ENCODE results near the gene ST6GALNAC6.

ST6GALNAC6 gene

GRCh38 chr9:127899128-127899943 is at the start of gene ST6GALNAC6:
ST6GALNAC6 (minus strand) TSS chr9:127899603; CDS start chr9:127897981, 1,622 bp downstream.
- peak; percentile 77 for DNase-seq

- DNase-seq: no peak
Observed at GRCh38 chr9:127947841-127948710, 48.7 kb upstream of the ST6GALNAC6 start.

- no peak for DNase-seq
Observed at GRCh38 chr9:127946728-127947127, 47.3 kb upstream of the ST6GALNAC6 start.

- DNase-seq: no peak
Observed at GRCh38 chr9:127945942-127946341, 46.5 kb upstream of the ST6GALNAC6 start.

- DNase-seq: no peak
Observed at GRCh38 chr9:127945338-127945737, 45.9 kb upstream of the ST6GALNAC6 start.

GRCh38 chr9:127944586-127945218 is 45.3 kb upstream of the ST6GALNAC6 start:
- no peak for DNase-seq

GRCh38 chr9:127943731-127944144 is 44.3 kb upstream of the ST6GALNAC6 start:
- DNase-seq: peak; percentile 61

GRCh38 chr9:127943011-127943662 is 43.7 kb upstream of the ST6GALNAC6 start:
- DNase-seq: no peak

- peak; percentile 38 for DNase-seq
Observed at GRCh38 chr9:127942216-127943010, 43.0 kb upstream of the ST6GALNAC6 start.

- DNase-seq: no peak
Observed at GRCh38 chr9:127941961-127942215, 42.5 kb upstream of the ST6GALNAC6 start.

- DNase-seq: no peak
Observed at GRCh38 chr9:127941062-127941960, 41.9 kb upstream of the ST6GALNAC6 start.

- DNase-seq: no peak
Observed at GRCh38 chr9:127940593-127940992, 41.2 kb upstream of the ST6GALNAC6 start.

- no peak for DNase-seq
Observed at GRCh38 chr9:127938298-127938690, 38.9 kb upstream of the ST6GALNAC6 start.

- DNase-seq: peak; percentile 79
Observed at GRCh38 chr9:127937388-127938297, 38.2 kb upstream of the ST6GALNAC6 start, which contains the start of gene DPM2. DPM2 (minus strand) TSS chr9:127937854; CDS start chr9:127937820, 34 bp downstream.

GRCh38 chr9:127937056-127937387 is 37.6 kb upstream of the ST6GALNAC6 start:
- DNase-seq: no peak

GRCh38 chr9:127936347-127936852 is 37.0 kb upstream of the ST6GALNAC6 start:
- DNase-seq: no peak

- DNase-seq: no peak
Observed at GRCh38 chr9:127935765-127936221, 36.4 kb upstream of the ST6GALNAC6 start.

GRCh38 chr9:127934986-127935385 is 35.6 kb upstream of the ST6GALNAC6 start:
- DNase-seq: no peak

GRCh38 chr9:127934248-127934647 is 34.8 kb upstream of the ST6GALNAC6 start:
- DNase-seq: no peak
